GM19467 (cell line): ENCODE measurements around the gene MAML2.
"Not testable (repeated sequence)": the region's sequence is repeated elsewhere in the genome, so short reads cannot be mapped to it uniquely, and the experiment has no call there.

ENCODE experiments used
- ATAC-seq: cut with Tn5 transposase; IDR thresholded peaks from one replicate; pipeline ENCODE4 v1.9.1; 2021; ENCODE audit warnings: mild to moderate bottlenecking, moderate library complexity; ENCODE audit not compliant: unreplicated experiment

The MAML2 gene

DNA sequence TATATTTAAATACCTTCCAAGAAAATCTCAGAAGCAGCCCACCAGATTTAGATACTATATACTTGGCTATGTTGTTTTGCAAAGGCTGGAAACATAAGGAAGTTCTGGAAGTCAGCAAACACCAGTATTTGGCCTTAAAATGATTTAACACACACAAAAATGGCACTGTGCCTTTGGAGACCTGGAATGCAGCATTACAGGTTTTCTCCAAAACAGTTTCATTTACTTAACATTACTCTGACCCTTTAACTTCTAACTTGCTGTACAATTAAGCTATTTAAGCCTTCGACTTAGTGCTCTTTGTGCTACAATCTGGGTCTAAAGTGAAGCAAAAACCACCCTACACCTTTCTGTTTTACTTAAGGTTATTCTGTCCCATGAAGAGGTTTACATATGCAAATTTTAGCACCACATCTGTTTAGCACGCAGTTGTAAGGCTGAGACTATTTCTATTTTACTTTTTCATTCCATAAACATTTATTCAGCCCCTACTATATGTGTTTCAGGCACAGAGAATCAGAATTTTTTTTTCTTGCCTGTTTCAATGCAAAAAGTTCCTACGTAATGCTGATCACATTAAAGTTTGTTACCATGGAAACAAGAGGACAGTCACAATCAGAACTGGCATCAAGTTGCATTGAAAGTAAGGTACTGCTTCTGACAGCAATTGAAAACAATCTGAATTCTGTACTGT is 70.3 kb downstream of the MAML2 start:
- ATAC-seq, result peak; percentile 61

DNA sequence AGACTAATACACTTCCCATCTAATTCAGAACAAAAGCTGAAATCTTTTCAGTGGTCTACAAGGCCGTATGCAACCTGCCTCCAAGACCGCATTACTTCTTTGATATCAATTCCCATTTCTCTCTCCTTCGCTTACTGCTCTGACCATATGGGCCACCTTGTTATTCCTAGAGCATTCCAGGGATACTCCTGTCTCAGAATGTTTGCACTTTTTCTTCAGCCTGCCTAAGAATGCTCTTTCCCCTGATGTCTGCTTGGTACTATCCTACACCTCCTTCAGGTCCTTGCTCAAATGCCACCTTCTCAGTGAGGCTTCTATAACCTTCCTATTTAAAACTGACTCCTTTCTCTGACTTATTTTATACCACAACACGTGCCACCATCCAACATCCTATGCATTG is 71.2 kb downstream of the MAML2 start:
- ATAC-seq, result no peak

DNA sequence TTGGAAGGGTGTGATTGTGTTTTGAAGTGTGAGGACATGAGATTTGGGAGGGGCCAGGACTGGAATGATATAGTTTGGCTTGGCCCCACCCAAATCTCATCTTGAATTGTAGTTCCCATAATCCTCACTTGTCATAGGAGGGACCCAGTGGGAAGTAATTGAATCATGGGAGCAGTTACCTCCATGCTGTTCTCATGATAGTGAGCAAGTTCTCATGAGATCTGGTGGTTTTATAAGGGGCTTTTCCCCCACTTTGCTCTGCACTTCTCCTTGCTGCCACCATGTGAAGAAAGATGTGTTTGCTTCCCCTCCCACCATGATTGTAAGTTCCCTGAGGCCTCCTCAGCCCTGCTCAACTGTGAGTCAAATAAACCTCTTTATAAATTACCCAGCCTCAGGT is 71.6 kb downstream of the MAML2 start:
- ATAC-seq, result not testable (repeated sequence)

DNA sequence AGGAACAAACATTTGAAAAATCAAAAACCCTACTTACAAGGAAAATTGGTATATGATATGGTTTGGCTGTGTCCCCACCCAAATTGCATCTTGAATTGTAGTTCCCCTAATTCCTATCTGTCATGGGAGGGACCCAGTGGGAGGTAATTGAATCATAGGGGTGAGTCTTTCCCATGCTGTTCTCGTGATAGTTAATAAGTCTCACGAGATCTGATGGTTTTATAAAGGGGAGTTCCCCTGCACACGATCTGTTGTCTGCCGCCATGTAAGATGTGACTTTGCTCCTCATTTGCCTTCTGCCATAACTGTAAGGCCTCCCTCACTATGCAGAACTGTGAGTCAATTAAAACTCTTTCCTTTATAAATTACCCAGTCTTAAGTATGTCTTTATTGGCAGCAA is 74.5 kb downstream of the MAML2 start:
- not testable (repeated sequence) for ATAC-seq

DNA sequence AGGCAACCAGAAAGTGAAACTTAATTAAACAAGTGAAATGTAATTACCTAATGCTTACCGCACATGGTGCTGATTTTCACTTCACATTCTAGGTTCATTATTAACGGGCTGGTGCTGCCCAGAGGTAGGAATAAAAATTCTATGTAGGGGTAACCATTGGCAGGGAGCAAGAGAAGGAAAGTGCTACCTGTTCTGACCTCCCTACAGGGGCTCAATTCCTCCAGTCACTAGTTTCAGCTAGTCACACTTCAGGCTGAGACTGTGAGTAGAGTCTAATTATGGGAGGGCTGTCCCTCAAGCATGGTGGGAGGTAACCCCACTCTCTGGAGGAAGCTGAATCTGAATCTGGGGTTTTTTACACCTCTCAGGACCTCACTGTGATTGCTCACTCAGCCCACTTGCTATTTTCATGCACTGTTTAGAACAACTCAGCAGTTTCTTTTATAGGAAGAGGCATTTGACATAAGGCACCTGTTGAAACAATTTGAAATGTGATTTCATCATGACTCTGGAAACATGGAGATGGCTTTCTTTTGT is 75.4 kb downstream of the MAML2 start:
- peak; percentile 90 for ATAC-seq

DNA sequence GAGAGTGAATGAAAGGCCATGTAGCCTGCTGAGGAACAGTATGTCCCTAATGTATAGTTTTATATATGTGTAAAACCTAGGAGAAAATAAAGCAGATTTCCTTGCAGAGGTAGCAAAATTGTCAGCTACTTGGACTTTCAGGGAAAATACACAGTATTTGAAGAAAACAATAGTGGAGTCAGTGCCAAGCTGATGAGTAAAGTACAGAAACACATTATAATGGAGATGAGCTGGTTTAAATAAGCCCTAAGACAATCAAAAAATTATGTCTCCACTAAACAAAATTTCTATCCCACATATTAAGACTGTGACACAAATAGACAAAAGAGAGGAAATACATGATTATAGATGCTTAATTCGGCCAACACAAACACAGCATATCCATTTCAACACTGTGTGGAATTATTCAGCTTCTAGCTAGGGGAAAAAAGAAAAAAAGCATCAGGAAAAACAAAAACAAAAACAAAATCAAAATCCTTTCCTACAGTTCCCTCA is 75.9 kb downstream of the MAML2 start:
- no peak for ATAC-seq

DNA sequence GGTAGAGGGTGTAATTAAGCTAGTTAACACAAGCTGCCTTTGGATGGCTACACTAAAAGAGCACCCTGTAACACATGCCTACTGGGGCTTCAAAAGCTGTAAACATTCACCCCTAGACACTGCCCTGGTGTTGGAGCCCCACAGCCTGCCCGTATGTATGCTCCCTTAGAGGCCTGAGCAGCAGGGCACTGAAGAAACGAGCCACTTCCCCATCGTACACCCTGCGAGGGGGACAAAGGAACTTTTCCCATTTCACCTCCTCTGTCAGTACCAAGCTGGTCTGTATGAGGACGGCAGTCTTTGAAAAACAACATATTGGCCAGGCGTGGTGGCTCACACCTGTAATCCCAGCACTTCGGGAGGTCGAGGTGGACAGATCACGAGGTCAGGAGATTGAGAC is 77.0 kb downstream of the MAML2 start:
- ATAC-seq, result no peak

DNA sequence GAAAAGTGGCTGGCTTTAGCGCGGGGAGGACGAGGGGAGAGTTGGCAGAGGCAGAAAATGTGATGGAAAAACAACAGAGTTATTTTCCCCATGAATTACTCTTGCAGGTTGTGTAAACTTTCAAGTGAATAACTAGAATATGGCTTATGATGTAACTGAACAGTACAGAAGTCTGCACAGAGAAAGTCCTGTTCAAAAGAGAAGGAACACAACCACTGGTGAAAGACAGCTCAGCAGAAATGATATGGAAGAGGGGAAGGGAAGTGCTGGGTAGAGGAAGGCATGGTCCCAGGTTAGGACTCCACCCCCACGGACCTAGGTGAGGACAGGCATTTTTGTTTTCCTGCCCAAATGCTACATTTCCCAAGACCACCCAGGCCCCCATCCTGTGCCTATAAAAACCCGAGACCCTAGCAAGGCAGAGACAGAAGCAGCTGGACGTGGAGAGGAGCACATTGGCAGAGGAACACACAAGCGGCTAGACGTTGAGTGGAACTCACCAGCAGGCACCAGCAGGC is 77.7 kb downstream of the MAML2 start:
- ATAC-seq, result no peak

DNA sequence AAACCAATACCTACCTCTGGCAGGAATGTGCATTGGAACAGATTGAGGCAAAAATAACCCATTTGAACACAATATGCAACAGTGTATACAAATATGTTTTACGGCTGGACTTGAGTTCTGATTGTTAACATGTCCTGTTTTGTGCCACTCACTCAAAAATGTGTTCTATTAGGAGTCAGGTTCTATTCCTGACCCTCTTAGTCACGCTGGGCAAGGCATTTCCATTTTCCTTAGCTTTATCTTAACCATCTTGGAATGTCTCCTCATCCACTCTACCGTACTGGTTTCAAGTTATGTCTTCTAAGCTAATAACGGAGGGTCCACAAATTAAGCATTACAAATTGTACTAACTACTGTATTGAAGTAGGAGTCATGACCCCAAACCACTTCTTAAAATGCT is 78.6 kb downstream of the MAML2 start:
- no peak for ATAC-seq

DNA sequence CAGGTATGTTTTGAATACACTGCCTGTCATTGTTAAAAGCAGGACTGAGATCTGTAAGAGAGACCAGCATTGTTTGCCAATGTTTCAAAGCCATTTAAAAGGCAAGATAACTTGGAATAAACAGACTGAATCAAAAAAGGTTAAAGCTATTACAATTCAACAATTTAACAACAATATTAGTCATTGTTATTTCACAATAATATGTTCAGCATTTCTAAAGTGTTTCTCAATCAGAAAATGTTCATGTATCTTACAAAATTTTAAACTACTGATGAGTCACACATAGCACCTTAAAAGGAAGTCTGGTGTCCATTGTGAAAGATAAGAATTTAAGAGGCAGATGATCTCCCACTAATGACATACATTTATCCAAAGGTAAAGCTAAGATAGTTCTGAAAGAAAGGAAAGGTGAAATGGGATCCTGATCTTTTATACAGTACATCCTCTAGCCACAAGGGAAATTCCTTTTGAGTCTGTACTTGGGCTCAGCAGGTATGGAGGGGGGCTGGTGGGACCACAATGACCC is 79.7 kb downstream of the MAML2 start:
- ATAC-seq, result no peak

DNA sequence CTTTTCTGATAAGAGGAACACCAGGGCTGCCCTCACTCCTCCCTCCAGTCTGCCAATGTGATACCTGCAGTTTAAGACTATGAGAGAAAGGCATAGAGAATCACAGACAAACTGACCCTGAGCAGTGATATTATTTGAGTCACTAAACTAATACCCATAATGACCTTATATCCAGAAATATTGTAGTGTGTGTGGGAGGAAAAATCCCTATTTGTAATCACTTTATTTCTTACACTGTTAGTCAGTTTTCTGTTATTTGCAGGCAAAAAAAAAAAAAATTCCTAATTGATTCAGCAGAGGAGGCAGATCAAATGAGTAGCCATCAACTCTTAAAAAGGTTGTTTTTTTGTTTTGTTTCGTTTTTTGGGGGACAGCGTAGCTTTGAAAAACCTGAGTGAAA is 82.5 kb downstream of the MAML2 start:
- no peak for ATAC-seq

DNA sequence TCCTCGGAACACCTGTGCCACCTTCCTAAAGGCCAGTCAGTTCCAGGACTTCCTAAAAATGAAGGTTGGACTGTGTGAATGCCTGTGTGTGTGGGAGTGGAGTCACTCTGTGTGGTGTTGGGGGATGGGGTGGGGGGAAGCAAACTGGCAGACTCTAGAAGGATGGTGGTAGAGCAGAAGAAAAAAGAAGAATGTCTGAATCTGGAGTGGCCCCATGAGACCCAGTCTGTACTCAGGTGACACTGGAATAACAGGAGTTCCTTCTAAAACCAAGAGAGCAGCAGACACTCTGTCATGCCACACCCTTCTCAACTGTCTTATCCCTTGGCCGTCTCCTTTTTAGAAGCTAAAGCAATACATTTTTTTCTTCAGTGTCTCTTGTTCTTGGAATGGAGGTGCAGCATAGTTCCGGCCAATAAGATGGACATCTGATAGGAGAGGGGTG is 82.9 kb downstream of the MAML2 start:
- ATAC-seq, result no peak

DNA sequence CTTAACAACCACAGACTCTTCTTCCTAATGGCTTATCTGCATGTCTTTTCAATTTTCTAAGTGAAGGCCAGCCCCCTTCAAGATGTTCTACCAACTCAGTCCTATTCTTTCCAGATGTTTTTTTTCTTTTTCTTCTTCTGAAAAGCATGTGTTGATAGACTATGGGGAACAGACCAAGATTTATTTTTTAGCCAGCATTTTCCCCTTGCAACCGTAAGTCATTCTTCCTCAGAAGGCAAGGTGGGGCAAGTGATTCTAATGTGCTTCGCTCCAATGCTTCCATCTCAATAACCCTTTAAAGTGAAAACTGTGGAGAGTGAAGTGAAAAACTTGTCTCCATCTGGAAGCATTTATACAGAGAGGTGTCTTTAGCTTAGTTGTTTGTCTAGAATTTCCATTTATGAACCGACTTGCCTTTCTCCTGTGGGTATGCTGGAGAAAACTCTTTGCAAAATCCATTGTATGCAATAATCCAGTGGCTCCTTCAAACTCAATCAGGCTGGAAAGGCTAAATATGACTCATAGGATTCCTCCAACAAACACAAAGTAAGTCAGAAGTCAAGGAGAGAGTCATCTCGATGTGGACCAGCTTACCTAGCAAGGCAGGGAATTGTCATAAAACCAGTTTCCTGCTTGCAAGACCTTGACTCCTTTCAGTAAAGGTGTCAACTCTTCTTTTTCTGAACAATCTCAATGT is 83.7 kb downstream of the MAML2 start:
- no peak for ATAC-seq

DNA sequence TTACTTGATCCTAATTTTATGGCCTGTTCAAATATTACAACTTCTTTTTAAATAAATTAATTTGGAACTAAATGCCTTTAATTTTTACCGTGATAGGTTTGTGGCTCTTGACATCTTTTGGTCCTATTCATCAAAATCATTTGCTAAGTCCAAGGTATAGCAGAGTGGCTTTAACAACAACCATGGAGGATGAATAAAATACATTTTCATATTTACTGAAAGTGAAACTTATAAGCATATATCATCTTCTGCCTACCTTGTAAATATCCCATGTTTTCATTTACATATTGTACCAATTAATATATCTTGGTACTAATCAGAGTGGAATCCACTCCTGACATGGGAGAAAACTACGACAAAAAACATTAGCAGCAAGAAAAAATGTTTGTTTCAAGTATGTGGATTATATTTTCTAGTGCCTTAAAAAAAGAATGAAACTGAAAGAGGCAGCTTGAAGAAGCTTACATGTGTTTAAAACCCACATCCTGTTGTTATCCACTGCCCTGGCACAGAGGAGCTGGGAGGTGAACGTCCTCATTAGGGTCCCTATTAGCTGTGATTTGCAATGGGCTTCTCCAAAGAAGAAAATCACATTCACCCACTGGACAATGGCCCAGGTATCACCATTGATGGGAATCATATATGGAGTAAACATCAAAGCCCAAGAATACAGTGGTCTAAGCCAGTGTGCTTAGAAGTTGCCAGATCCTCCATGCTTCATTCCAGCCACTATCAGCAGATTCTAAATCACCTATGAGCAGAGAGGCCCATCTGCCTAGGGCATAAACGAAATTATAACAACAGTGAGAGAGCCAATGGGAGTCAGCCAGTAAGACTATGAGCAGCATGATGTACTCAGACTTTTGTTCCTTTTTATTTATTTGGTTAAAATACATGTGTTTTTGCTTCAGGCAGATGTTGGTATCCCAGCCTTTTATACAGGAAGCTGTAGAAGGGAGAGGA is 84.7 kb downstream of the MAML2 start:
- peak; percentile 79 for ATAC-seq

DNA sequence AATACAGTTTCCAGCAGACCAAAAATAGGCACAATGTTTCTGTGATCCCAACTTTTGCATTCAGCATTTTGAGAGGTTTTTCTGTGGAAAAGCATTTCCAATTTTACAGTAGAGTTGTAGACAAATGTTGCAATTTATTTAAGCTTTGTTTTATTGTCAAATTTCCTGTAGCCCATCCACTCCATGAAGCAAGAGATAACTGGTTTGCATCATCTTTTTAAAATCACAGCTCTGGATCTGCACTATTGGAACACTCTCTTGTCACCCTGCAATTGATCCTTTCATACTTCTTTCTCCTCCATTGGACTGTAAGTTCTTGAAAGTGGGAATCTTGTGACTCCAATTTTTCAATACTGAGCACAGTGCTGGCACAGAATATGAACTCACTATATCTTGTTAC is 86.0 kb downstream of the MAML2 start:
- ATAC-seq, result no peak

DNA sequence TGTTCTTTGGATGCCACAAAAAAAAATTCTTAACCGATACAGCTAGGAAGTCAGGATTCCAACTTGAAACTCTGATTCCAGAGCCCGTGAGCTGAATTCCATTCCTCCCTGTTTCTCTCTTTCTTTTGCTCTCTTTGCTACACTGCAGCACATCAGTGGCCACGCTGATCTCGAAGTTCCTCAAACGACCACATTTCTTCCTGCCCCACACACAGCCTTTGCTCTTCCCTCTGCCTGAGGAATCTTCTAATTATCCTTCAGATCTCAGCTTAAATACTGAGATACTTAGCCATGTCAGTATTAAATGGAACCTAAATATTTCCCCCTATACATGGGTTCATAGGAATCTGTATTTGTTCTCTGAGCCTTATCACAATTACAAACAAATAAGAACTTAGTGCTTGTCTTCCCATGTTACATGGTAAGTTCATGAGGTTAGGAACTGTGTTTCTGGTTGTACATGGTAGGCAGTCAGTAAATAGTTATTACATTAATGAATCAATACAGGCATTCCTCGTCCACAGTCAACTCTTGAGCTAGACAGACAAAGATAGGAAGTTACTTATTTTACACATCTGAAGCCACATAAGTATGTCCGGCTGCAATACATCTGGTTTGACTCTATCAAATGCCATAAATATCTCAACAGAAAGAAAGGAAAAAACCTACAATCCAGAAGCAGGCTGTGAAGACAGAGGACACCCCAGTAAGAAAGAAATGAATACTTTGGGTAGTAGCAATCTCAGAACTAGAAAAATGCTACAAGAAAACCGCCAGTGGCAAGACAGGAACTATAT is 86.6 kb downstream of the MAML2 start:
- no peak for ATAC-seq

DNA sequence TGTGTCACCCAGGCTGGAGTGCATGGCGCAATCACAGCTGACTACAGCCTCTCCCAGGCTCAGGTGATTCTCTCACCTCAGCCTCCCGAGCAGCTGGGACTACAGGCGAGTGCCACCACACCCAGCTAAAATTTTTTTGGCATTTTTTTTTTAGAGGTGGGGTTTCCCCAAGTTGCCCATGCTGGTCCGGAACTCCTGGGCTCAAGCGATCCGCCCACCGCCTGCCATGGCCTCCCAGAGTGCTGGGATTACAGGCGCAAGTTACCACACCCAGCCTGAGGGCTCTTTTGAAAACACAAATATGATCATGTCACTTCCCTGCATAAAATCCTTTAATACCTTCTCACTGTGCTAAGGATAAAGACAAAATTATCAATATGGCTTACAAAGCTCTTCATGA is 88.1 kb downstream of the MAML2 start:
- ATAC-seq, result no peak

DNA sequence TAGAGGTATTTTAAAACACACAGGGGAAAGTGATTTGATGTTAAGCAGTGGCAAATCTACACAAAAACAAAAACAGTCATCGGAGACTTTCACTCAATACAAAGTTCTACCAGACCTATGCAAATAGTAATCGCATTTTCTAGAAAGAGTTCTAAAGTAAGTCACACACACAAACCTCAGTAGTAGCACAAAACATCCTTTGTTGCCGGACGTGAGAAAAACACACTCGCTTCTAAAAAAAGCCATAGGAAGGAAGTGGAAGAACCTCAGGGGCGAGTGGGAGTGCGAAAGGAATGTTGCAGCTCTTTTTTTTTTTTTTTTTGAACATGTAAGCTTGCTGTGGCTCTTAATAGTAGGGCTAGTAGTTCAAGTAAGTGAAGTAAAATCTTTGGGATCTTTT is 88.9 kb downstream of the MAML2 start:
- peak; percentile 37 for ATAC-seq

DNA sequence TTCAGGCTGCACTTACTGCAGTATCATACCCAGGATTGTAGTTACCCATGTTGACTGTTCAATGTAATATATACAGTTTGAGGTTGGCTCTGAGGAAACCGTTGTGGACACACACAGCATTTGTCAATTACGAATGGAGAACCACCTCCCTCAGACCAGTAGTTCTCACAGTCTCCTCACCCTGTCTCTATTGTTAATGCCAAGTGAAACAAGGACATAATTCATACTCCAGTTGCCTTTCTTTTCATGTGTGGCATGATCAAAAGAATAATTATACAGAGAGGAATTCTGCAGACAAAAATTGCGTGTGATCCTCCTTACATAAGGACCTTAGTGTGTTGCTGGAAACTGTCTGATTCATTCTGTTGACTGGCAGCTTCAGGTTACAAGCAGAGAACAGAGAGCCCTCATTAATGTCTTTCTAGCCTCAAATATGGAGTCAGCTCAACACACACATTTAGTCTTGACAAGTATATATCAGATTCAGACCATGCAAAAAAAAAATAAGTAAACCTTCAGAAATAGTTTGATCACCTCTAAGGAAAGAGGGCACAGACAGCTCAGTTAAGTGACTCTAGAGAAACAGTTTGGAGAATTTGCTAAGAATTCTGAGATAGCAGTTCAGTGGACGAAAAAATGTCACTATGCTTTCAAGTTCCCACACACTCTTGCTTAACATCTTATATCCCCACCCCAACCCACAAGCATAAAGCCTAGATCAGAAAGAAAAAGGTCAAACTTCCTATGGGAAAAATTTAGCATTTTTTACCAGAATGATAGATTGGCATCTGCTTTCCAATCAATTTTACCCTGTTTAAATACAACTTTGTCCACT is 96.1 kb downstream of the MAML2 start:
- ATAC-seq, result no peak
